K562 (cell line): ENCODE data around the gene UVRAG. TPM values are rescaled to one million over a fixed set of nuclear protein-coding genes. Genes with fewer than 3 reads are reported as not detected.

Source experiments
- BACH1 ChIP-seq: fragments of 200-800 bp; sonication (Bioruptor generic); IDR thresholded peaks from 2 replicates; pipeline ENCODE4 v1.6.1; 2016; ENCODE audit warnings: missing genetic modification characterization, missing compliant biosample characterization
- FOXK1 ChIP-seq: sonication (generic); formaldehyde crosslinking; IDR thresholded peaks from 2 replicates; pipeline ENCODE4 v1.8.0; 2022; ENCODE audit warnings: missing genetic modification reagents, mild to moderate bottlenecking, borderline replicate concordance
- IRF2 ChIP-seq: sonication (generic); formaldehyde crosslinking; IDR thresholded peaks from 2 replicates; pipeline ENCODE4 v1.8.1; 2022; ENCODE audit warnings: mild to moderate bottlenecking, missing genetic modification reagents
- SNRNP70 ChIP-seq: fragments of 200-400 bp; formaldehyde crosslinking; optimal IDR thresholded peaks from 2 replicates; pipeline ENCODE3; 2017; ENCODE audit warnings: low read depth, low read length
- STAG1 ChIP-seq: sonication (generic); formaldehyde crosslinking; IDR thresholded peaks from 2 replicates; pipeline ENCODE4 v1.5.0; 2020; ENCODE audit warnings: missing genetic modification reagents, borderline replicate concordance
- TAF1 ChIP-seq: IDR thresholded peaks from 2 replicates; pipeline ENCODE4 v1.6.1; 2011; ENCODE audit warnings: mild to moderate bottlenecking, low read length, moderate library complexity; ENCODE audit not compliant: insufficient read depth, control insufficient read depth, severe bottlenecking; ENCODE audit errors: extremely low read depth
- TCF7 ChIP-seq: sonication (generic); IDR thresholded peaks from 2 replicates; pipeline ENCODE4 v1.6.1; 2016; ENCODE audit warnings: antibody characterized with exemption, borderline replicate concordance
- TRIM24 ChIP-seq, 2 experiments: fragments of 450-650 bp; IDR thresholded peaks; 2 replicates each; pipeline ENCODE4 v1.6.1; 2016
- polyA plus RNA-seq, 8 experiments: library from polyadenylated mRNA; depleted of rRNA in 4 of 8; stranded (reverse) in 5 of 8; unstranded in 3 of 8; fragments of >200 nt; fragmentation: Nextera tagmentation in 2 of 8; fragmentation: Illumina TruSeq in 1 of 8; extraction: Ambion mirVana in 2 of 8; extraction: Trizol in 1 of 8; gene quantifications; 2 replicates each; pipeline versions ENCODE4 v1.2.1 to v1.2.3, GENCODE V29; 2011 to 2014; ENCODE audit warnings: inconsistent platforms in 1 of 8, missing spikeins in 1 of 8
- total RNA-seq, 7 experiments: library from RNA; depleted of rRNA in 6 of 7; stranded (reverse); fragments of >200 nt in 6 of 7; fragmentation: Illumina TruSeq in 2 of 7; extraction: Trizol in 2 of 7; gene quantifications; 2 replicates each; pipeline versions ENCODE4 v1.2.1 to v1.2.3, GENCODE V29; 2011 to 2021; ENCODE audit warnings: low replicate concordance in 1 of 7
- TF ChIP-seq, protein P1 (sequence below), 2 experiments: IDR thresholded peaks in 1 of 2; conservative IDR thresholded peaks in 1 of 2; 2 replicates each; pipeline ENCODE4 v1.6.1; 2016; ENCODE audit warnings: low read depth in 2 of 2, mild to moderate bottlenecking in 1 of 2, missing compliant biosample characterization in 1 of 2, missing genetic modification characterization in 1 of 2, moderate library complexity in 1 of 2

Gene UVRAG
- total and polyA plus RNA-seq, 9 of the 15 experiments (the other 6 are each of a cell fraction or from before 2014, with no cell fraction given): 3.1 to 17.8 (median 12.4) TPM

GRCh38 chr11:76176463-76176862, 361.5 kb downstream of the UVRAG start (continued):
- TF ChIP-seq FOXK1 (CRISPR knock-in tag) (no peak), IRF2 (no peak), TCF7 (no peak), TAF1 (no peak), STAG1 (no peak), SNRNP70 (no peak), TRIM24 (IDR thresholded peaks at IDR 0.05) (no peak), BACH1 (tag) (no peak)
- TF ChIP-seq, protein P1, sequence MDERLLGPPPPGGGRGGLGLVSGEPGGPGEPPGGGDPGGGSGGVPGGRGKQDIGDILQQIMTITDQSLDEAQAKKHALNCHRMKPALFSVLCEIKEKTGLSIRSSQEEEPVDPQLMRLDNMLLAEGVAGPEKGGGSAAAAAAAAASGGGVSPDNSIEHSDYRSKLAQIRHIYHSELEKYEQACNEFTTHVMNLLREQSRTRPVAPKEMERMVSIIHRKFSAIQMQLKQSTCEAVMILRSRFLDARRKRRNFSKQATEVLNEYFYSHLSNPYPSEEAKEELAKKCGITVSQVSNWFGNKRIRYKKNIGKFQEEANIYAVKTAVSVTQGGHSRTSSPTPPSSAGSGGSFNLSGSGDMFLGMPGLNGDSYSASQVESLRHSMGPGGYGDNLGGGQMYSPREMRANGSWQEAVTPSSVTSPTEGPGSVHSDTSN (CRISPR knock-in tag; IDR thresholded peaks at IDR 0.05; ENCODE audit: low read depth): no peak
- TF ChIP-seq, protein P1 (tag; conservative IDR thresholded peaks at IDR 0.05; ENCODE audit: low read depth): no peak
